Activated CD4-positive, alpha-beta T cell treated with anti-CD3 and anti-CD28 coated beads, Interleukin-2, Interleukin-4, amounts not matched to agents 100 ng/mL and 50 ng/mL, durations not matched to agents 16 hours and 8 hours (primary cell): ENCODE results near the gene THSD4.
"Not testable (repeated sequence)": the region's sequence is repeated elsewhere in the genome, so short reads cannot be mapped to it uniquely, and the experiment has no call there.

Source experiments
- DNase-seq: peaks from one replicate; pipeline ENCODE4 v3.0.0-alpha.2; 2020; ENCODE audit warnings: low spot score

Gene THSD4

GRCh38 chr15:71723344-71723743 is 608.1 kb downstream of the THSD4 start:
- DNase-seq = no peak

GRCh38 chr15:71725207-71725955 is 610.1 kb downstream of the THSD4 start:
- DNase-seq = not testable (repeated sequence)

- no peak for DNase-seq
These were observed 613.6 kb downstream of the THSD4 start for GRCh38 chr15:71728881-71729280.

- no peak for DNase-seq
These were observed 614.0 kb downstream of the THSD4 start for GRCh38 chr15:71729319-71729718.

- DNase-seq = peak; percentile 72
These were observed 615.2 kb downstream of the THSD4 start for GRCh38 chr15:71730277-71731144.

GRCh38 chr15:71732636-71733035 is 617.4 kb downstream of the THSD4 start:
- DNase-seq = no peak

GRCh38 chr15:71733122-71733521 is 617.9 kb downstream of the THSD4 start:
- no peak for DNase-seq

- no peak for DNase-seq
These were observed 619.6 kb downstream of the THSD4 start for GRCh38 chr15:71734709-71735384.

GRCh38 chr15:71735385-71735757 is 620.1 kb downstream of the THSD4 start:
- no peak for DNase-seq

- no peak for DNase-seq
These were observed 621.1 kb downstream of the THSD4 start for GRCh38 chr15:71736286-71736947.

- DNase-seq = no peak
These were observed 622.5 kb downstream of the THSD4 start for GRCh38 chr15:71737761-71738160.

GRCh38 chr15:71739355-71739754 is 624.1 kb downstream of the THSD4 start:
- no peak for DNase-seq

GRCh38 chr15:71742964-71743363 is 627.7 kb downstream of the THSD4 start:
- no peak for DNase-seq

- peak; percentile 55 for DNase-seq
These were observed 628.7 kb downstream of the THSD4 start for GRCh38 chr15:71743861-71744382.

- no peak for DNase-seq
These were observed 631.4 kb downstream of the THSD4 start for GRCh38 chr15:71746719-71747118.

GRCh38 chr15:71747128-71748083 is 632.1 kb downstream of the THSD4 start:
- no peak for DNase-seq

- DNase-seq = no peak
These were observed 633.0 kb downstream of the THSD4 start for GRCh38 chr15:71748293-71748718.

GRCh38 chr15:71749500-71749899 is 634.2 kb downstream of the THSD4 start:
- no peak for DNase-seq

- no peak for DNase-seq
These were observed 636.9 kb downstream of the THSD4 start for GRCh38 chr15:71752128-71752527.

- peak; percentile 38 for DNase-seq
These were observed 637.5 kb downstream of the THSD4 start for GRCh38 chr15:71752604-71753289.
